NCI-H1417 treated with DMSO at 0.1 percent for 48 hours (cell line): Measurements from ENCODE around the gene STK32A.
"Not testable (repeated sequence)": the region's sequence is repeated elsewhere in the genome, so short reads cannot be mapped to it uniquely, and the experiment has no call there.

Source experiments
- DNase-seq: peaks from one replicate; lab custom pipeline; 2025; lab: John Stamatoyannopoulos, UW

Gene STK32A

GRCh38 chr5:147346006-147346561 is 111.3 kb downstream of the STK32A start:
- DNase-seq, result no peak

- DNase-seq, result no peak
Observed at GRCh38 chr5:147348046-147348445, 113.2 kb downstream of the STK32A start.

- DNase-seq, result no peak
Observed at GRCh38 chr5:147348451-147348850, 113.6 kb downstream of the STK32A start.

GRCh38 chr5:147349241-147349640 is 114.4 kb downstream of the STK32A start:
- DNase-seq, result no peak

- no peak for DNase-seq
Observed at GRCh38 chr5:147359101-147359500, 124.3 kb downstream of the STK32A start.

GRCh38 chr5:147359581-147359980 is 124.8 kb downstream of the STK32A start:
- DNase-seq, result no peak

- no peak for DNase-seq
Observed at GRCh38 chr5:147360816-147361215, 126.0 kb downstream of the STK32A start.

GRCh38 chr5:147361441-147362175 is 126.8 kb downstream of the STK32A start:
- no peak for DNase-seq

- DNase-seq, result not testable (repeated sequence)
Observed at GRCh38 chr5:147367381-147367780, 132.6 kb downstream of the STK32A start.

GRCh38 chr5:147369742-147370374 is 135.0 kb downstream of the STK32A start:
- no peak for DNase-seq

GRCh38 chr5:147371290-147371689 is 136.5 kb downstream of the STK32A start:
- no peak for DNase-seq

- no peak for DNase-seq
Observed at GRCh38 chr5:147372191-147372590, 137.4 kb downstream of the STK32A start.

GRCh38 chr5:147373328-147373727 is 138.5 kb downstream of the STK32A start:
- DNase-seq, result no peak

GRCh38 chr5:147375151-147375550 is 140.3 kb downstream of the STK32A start:
- no peak for DNase-seq

- DNase-seq, result no peak
Observed at GRCh38 chr5:147377682-147378081, 142.9 kb downstream of the STK32A start.

- no peak for DNase-seq
Observed at GRCh38 chr5:147381555-147381954, 146.7 kb downstream of the STK32A start.

GRCh38 chr5:147382776-147383175 is 147.9 kb downstream of the STK32A start:
- DNase-seq, result no peak

GRCh38 chr5:147384346-147385193 is 149.7 kb downstream of the STK32A start:
- no peak for DNase-seq

GRCh38 chr5:147387109-147387508 is 152.3 kb downstream of the STK32A start:
- no peak for DNase-seq

GRCh38 chr5:147388184-147389108 is 153.6 kb downstream of the STK32A start:
- DNase-seq, result no peak

GRCh38 chr5:147390654-147391225 is 155.9 kb downstream of the STK32A start:
- no peak for DNase-seq
